IPS-18c (cell line): ENCODE results near the gene STYK1.

Experiments used
- H3K4me3 ChIP-seq: 2 replicates; pipeline ENCODE4 v1.7.0; 2013; ENCODE audit warnings: low read depth, mild to moderate bottlenecking, low read length, moderate library complexity; ENCODE audit not compliant: insufficient read depth
- H3K9me3 ChIP-seq: one replicate; pipeline ENCODE4 v1.6.1; 2013; ENCODE audit warnings: mild to moderate bottlenecking, low read length, moderate library complexity; ENCODE audit not compliant: control insufficient read depth, insufficient read depth

STYK1 gene

GRCh38 chr12:10673659-10674384 lies at the start of gene STYK1:
Gene STYK1 (minus strand): TSS chr12:10674052. CDS start chr12:10634618, 39,434 bp downstream.
- no peaks in the 10 kb centered on the region for H3K9me3 ChIP-seq
- H3K4me3 ChIP-seq: peak within 1 kb of the TSS; percentile 78

GRCh38 chr12:10722905-10723746 lies 49.3 kb upstream of the STYK1 start, which contains the start of gene YBX3:
Gene YBX3 (minus strand): TSS chr12:10723323. CDS start chr12:10723111, 212 bp downstream.
- Histone ChIP-seq H3K9me3 (no peaks in the 10 kb centered on the region), H3K4me3 (peak within 1 kb of the TSS; percentile 90)

- H3K9me3 ChIP-seq: no peaks in the 10 kb centered on the region
- H3K4me3 ChIP-seq: peak overlapping the region; percentile 90
These were observed 48.7 kb upstream of the STYK1 start for GRCh38 chr12:10722502-10722904.

- Histone ChIP-seq H3K4me3 (peak overlapping the region; percentile 90), H3K9me3 (no peaks in the 10 kb centered on the region)
These were observed 48.0 kb upstream of the STYK1 start for GRCh38 chr12:10721651-10722501.

GRCh38 chr12:10720974-10721650 lies 47.3 kb upstream of the STYK1 start:
- Histone ChIP-seq H3K4me3 (peak overlapping the region; percentile 90), H3K9me3 (no peaks in the 10 kb centered on the region)

DNA sequence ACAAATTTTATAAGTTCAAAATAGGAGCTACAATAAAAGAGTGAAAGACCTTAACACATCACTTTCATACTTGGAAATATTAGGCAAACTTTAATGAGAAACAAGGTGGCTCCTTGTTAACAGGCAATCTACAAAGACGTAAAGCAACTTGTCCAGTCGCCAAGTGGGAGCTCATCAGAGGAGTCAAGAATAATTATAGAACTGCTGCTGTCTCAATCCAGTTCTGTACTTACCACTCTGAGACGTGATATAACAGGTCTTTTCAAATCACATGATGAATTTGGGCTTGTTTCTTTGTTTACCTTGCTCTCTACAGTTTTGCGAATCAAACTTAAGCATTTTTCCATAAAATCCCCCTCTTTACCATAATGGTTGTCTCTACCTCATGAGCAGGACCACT lies 45.6 kb upstream of the STYK1 start:
- H3K4me3 ChIP-seq: no peak overlapping the region
- H3K9me3 ChIP-seq: no peaks in the 10 kb centered on the region

DNA sequence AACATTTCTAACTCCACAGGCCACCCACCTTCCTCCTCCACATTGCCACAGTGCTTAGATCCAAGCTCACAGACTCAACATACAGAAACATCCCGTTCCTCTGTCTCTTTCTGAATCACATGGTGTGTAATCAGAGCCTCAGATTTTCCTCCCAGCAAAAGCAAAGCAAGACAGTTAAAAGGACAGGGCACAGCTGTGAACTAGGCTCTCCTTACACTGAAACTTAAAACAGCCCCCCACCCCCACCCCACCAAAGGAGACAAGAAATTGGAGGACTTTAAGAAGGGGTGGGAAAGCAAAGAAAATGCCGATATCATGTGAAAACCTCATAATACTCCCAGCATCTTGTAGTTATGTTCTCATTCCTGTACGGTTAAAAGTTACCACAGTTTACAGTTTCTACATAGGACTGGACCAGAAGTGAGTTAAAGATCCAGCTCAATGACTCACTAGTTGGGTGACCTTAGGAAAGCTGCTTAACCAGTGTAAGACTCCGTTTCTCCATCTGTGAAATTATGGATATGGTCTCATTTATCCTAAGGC lies 44.5 kb upstream of the STYK1 start:
- H3K4me3 ChIP-seq: no peak overlapping the region; the same call in 1 of the 2 replicates
- H3K9me3 ChIP-seq: no peaks in the 10 kb centered on the region

GRCh38 chr12:10717410-10717809 lies 43.6 kb upstream of the STYK1 start:
- Histone ChIP-seq H3K9me3 (no peaks in the 10 kb centered on the region), H3K4me3 (no peak overlapping the region)

DNA sequence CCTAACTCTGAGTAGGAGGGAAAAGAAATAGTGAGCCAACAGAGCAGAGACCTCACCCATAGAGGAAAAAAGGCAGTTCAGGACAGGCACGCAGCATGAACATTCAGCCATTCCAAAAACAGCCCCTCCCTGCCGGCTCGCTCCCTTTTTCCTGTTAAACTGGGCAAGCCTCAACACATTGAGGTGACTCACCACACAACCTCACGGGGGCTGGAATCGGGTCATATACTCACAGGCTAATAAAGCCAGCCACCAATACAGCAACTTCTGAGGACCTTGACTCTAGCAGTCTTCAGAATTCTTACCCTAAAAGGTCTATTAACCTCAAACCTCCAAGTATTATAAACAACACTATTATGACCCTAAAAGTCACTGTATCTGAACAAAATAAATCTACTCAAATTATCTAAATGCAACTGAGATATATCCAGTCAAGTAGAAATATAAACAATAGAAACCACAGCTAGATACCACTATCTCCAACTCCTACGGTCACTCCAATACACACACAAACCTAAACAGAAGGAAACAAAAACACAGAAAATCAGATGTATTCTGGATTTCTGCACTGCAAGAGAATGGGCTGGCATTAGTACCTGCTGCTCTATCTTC lies 43.0 kb upstream of the STYK1 start:
- H3K4me3 ChIP-seq: no peak overlapping the region
- H3K9me3 ChIP-seq: no peaks in the 10 kb centered on the region

- Histone ChIP-seq H3K4me3 (no peak overlapping the region), H3K9me3 (no peaks in the 10 kb centered on the region)
These were observed 42.4 kb upstream of the STYK1 start for GRCh38 chr12:10716277-10716676.

DNA sequence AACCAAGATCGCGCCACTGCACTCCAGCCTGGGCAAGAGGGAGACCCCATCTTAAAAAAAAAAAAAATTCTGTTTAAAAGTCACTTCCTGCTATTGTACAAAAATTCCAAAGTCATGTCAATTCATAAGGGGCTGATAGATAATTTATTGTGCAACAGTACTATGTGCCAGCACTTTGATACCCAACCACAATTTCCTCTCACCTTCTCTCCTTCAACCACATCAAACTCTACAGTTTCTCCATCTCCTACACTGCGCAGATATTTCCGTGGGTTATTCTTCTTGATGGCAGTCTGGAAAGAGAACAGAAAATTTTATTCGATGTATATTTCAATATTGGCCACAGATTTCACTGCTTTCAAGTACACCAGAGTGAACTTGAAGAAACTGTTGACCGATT lies 41.6 kb upstream of the STYK1 start:
- H3K4me3 ChIP-seq: no peak overlapping the region

GRCh38 chr12:10709808-10710207 lies 36.0 kb upstream of the STYK1 start:
- H3K4me3 ChIP-seq: no peak overlapping the region
- H3K9me3 ChIP-seq: no peaks in the 10 kb centered on the region

More for the DNA sequence above, 41.6 kb upstream of the STYK1 start:
- H3K9me3 ChIP-seq: no peaks in the 10 kb centered on the region

DNA sequence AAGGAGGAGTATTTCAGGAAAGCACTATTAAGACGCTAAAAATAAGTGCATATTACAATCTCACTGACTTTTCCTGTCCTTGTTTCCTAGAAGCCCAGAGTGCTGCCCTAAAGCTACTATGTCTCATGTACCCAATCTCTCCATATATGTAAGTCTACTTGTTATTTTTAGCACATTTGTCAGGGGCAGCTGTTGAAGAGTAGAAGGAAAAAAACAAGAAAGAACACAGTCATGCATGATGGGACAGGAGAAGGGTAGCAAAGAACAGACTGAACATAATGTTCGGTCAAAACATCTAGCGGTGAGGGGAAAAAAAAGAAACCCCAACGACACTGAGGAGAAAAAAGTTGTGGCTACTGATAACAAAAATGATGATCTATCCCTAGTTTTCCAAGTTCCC lies 35.0 kb upstream of the STYK1 start:
- no peaks in the 10 kb centered on the region for H3K9me3 ChIP-seq

DNA sequence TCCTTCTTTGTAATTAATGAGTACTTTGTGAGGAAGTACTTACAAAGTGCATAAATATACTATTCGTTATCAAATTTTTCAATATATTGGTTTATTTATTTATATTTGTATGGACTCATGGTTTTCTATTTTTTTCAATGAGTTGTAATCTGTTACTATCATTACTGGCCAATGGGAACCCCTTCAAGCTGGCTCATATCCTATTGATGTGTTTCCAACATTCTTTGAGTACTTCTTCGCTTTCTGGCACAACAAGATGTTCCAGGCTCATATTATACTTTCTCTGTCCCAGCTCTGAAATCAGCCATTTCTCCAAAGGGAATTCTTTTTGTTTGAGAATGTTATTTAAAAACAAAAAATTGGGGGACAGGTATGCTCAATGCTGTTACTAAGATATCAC lies 31.8 kb upstream of the STYK1 start:
- Histone ChIP-seq H3K4me3 (no peak overlapping the region), H3K9me3 (no peaks in the 10 kb centered on the region)

More for the DNA sequence above, 35.0 kb upstream of the STYK1 start:
- no peak overlapping the region for H3K4me3 ChIP-seq

GRCh38 chr12:10701843-10702242 lies 28.0 kb upstream of the STYK1 start:
- H3K4me3 ChIP-seq: no peak overlapping the region
- no peaks in the 10 kb centered on the region for H3K9me3 ChIP-seq

GRCh38 chr12:10701131-10701681 lies 27.4 kb upstream of the STYK1 start:
- Histone ChIP-seq H3K4me3 (no peak overlapping the region), H3K9me3 (no peaks in the 10 kb centered on the region)
